SH-SY5Y (cell line): ENCODE results near the gene WNT5A.

ENCODE experiments used
- GATA2 ChIP-seq: IDR thresholded peaks from 2 replicates; pipeline ENCODE4 v1.6.1; 2011; ENCODE audit warnings: mild to moderate bottlenecking, low read depth, low read length
- GATA3 ChIP-seq: IDR thresholded peaks from 2 replicates; pipeline ENCODE4 v1.6.1; 2011; ENCODE audit warnings: low read depth, mild to moderate bottlenecking, low read length, moderate library complexity

The WNT5A gene

DNA sequence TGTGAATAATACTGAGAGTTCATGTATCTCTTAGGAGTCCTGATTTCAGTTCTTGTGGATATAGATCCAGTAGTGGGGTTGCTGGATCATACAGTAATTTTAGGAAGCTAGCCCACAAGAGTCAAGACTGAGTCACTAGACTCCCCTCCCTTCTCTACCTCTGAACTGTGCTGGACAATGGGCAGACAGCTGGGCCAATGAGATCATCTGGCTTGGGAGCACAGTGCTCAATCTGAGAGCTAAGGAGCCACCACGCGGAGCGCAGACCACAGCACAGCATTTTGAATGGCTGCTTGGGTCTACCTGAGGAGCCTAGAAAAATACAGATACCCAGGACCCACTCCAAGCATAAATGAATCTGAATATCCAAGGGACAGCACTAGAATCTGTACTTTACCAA lies 32.5 kb downstream of the WNT5A start:
- no peak for TF ChIP-seq GATA3
- no peak for TF ChIP-seq GATA2

DNA sequence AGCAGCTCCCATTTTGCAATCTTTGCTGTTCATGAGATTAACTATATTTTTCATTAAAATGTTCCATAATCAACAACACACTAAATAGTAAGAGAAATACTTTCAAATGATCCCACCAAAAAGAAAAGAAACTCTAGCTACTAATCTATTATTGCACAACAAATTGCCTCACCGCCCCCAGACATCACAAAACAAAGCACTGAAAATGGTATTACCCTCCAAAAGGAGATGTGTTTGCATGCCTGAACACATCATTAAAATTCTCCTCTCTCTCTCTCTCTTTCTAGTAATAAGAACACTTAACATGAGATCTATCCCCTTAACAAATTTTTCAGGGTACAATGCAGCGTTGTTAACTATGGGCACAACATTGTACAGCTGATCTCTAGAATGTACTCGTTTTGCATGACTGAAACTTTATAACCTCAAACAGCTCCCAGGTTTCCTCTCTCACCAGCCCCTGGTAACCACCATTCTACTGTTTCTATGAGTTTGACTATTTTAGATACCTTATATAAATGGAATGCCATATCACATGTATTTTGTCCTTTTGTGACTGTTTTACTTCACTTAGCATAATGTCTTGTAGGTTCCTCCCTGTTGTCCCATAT lies 33.1 kb downstream of the WNT5A start:
- TF ChIP-seq GATA2, result no peak
- no peak for TF ChIP-seq GATA3

- no peak for TF ChIP-seq GATA2
- no peak for TF ChIP-seq GATA3
These were observed 34.2 kb downstream of the WNT5A start for GRCh38 chr3:55452886-55453285.

DNA sequence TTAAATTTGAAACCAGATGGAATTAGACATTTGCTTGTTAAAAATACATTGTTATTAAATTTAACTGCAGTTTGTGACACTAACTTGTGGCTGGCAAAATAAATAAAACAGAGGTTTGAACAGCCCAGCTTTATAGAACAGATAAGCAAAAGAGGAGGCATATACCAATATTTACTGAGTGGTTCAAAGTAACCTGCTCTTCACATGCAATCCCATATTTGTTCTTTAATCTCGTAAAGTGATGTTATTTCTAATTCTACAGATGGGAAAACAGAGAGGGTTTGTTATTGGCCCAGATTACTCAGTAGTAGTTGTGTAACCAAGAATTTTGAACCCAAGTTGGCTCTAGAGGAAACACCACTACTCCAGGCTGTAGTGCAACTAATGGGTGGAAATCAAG lies 37.6 kb downstream of the WNT5A start:
- TF ChIP-seq GATA2 (no peak), GATA3 (no peak)

DNA sequence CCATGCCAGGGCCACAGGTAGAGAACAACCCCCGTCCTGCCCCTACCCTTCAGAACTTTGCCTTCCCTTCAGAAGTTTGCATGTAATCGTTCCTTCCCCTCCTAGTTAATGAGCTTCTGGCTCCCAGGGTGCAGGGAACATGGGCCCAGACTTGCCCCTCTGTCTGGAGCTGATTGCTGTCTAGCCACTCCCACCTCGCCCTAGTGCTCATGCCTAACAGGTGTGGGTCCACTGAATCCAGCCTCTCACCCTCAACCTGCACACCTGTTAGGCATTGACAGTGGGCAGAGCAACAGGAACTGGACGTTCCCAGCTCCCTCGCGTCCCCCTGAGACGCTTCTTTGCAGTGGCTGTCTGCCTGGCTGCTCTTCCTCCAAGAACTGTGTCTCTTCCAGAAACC lies 40.3 kb downstream of the WNT5A start:
- TF ChIP-seq GATA3 (no peak), GATA2 (no peak)

DNA sequence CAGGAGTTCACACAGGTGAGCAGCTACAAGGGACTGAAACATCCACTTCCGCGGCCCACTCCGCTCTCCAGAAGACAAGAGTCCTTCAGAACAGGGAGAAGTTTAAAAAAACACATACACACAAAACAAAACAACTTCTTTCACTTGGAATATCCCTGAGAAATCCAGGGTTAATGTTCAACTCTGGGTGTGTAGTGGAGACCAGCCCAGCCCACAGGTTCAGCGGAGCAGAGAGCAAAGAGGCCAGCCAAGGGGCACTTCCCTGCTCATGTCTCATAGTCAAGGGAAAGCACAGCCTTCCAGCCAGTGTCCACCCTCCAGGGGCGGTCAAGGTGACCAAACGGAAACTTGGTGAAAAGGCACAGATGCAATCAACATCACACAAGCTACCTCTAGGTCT lies 41.6 kb downstream of the WNT5A start:
- TF ChIP-seq GATA3, result no peak

GRCh38 chr3:55443346-55443745 lies 43.8 kb downstream of the WNT5A start:
- TF ChIP-seq GATA3, result no peak
- no peak for TF ChIP-seq GATA2

DNA sequence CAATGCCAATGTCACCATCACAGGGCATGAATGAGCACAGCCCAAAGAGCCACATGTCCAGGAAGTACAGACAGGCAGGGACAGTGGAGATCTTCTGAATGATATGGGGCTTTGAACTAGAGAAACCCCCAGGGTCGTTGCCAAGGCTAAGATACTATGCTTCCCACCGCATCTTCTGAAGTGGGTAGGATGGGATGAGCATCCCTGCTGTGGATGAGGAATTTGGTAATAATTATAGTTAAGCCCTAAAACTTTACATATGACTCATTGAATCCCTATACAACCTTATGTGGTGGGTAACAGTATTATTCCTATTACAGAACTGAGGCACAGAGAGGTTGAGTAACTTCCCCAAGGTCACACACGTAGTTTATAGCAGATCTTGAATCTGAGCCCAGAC lies 44.2 kb downstream of the WNT5A start:
- TF ChIP-seq GATA3 (no peak), GATA2 (no peak)

DNA sequence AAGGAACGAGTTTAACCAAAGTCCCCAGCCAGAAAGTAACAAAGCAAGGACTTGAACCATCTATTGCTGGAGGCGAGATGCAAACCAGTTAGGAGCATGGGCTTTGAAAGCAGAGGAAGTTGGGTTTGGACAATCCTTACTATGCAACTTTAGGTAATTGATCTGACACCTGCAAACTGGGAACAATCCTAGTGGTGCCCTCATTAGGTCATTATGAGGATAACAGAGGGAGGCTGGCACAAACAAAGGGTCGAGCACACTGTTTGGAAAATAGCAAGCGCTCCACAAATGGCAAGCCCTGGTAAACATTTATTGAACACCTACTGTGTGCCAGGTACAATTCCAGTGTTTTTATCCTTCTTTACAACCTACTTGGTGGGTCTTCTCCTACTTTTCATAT lies 45.6 kb downstream of the WNT5A start:
- TF ChIP-seq GATA3 (no peak), GATA2 (no peak)

DNA sequence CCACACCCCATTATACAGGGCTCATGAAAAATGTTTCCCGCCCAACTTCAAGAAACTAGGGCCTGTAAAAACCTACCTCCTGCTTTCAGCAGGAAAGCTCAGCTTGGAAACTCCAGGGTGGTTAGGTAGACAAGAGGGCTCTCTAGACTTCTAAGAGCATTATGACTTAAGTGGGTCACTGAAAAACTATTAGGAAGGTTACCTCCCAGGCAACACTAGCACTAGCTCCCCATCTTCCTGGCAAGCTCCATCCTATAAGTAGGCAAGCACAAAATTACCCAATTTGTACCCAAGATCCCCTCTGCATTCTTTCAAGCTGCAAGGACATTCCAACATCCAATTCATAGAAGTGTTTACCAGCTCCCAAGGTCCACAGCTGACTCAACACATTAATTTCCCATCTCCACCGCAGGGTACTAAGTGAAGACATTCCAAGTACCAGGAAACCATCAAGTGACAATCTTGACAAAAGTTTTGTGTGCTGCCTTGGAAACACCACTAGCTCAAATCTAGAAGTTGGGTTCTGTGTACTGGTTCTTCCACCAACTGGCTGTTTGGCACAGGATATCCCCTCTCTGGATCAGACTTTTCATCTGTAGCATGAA lies 46.9 kb downstream of the WNT5A start:
- TF ChIP-seq GATA2 (no peak), GATA3 (no peak)

DNA sequence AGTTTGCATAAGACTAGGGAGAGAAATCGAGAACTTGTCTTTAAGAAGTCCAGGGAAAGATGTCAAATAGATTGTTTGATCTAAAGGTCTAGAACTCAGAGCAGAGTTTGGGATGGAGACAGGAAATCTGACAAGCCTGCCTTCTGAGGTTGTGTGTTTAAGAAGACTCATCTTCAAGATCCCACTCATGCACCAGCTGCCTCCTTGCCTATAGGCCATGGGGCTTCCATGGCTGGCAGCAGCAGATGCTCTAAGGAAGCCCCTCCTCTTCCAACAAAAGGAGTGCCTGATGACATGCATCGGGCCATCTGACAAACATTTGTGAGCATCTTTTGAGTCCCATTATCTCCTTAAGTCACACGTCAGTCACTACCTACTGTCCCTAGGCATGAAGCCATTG lies 47.4 kb downstream of the WNT5A start:
- TF ChIP-seq GATA3 (no peak), GATA2 (no peak)

GRCh38 chr3:55436644-55437043 lies 50.5 kb downstream of the WNT5A start:
- TF ChIP-seq GATA3 (no peak), GATA2 (no peak)

DNA sequence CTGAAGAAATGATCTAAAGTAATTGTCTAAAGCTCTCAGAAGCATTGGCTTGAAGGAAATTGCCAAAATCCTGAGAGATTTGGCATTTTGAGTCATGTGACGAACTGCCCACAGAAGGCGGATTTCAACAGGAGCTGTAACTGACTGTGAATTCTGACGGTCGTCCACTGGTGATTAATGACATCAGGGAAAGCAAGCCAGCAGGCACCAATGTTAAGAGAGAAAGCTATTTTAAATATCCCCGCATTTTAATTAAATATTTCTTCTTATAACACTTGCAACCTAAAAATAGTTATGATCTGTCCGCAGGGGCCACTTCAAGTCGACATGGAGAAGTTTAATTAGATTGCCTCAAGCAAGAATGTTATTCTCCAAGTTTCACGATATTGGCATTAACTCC lies 51.6 kb downstream of the WNT5A start:
- TF ChIP-seq GATA3, result no peak

DNA sequence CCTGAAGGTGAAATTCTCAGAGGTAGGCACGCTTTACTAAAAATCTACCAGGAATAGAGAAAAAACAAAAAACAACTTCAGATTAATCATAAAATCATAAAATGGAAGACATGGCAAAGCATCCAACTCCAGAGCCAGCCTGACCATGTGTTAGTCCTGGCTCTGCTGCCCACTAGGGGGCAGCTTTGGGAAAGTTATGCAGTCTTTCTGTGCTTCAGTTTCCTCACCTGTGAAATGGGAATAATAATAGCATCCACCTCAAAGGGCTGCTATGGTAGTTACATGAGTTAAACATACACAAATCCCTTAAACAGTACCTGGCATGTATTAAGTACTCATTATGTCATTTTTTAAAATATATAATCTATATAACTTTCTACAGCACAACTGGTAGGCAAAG lies 52.3 kb downstream of the WNT5A start:
- TF ChIP-seq GATA2 (no peak), GATA3 (no peak)

DNA sequence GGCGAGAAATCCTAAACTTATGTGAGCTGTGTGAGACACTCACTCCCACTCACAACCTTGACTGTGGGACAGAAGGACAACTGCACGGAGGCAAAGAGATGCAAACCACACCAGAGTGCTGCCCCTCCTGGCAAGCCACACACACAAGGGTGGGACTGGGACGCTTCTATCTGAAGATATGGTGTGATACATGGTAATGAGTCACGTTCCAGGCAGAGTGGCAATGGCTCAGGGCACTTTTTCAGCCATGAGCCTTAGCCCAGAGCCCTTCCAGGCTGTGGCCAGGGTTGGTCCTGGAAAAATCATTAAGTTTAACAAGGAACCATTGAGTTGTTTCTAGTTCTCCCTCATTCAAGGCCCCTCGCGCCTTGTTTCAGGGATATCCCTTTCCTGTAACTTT lies 56.1 kb downstream of the WNT5A start:
- TF ChIP-seq GATA3, result no peak

- TF ChIP-seq GATA3 (no peak), GATA2 (no peak)
These were observed 59.4 kb downstream of the WNT5A start for GRCh38 chr3:55427739-55428138.
